Adrenal gland (tissue), 5 donors: Measurements from ENCODE around the gene RNASE4.

ENCODE experiments used
- POLR2A ChIP-seq, 2 donors: fragments of 450-650 bp; IDR thresholded peaks; one replicate each; pipeline ENCODE4 v1.6.1; 2017; ENCODE audit warnings: antibody characterized with exemption in 2 of 2, mild to moderate bottlenecking in 2 of 2, moderate library complexity in 1 of 2
- TF ChIP-seq, protein P1 (sequence below), 6 experiments: fragments of 450-650 bp in 4 of 6; fragments of 200-600 bp in 2 of 6; sonication (generic) in 1 of 6; IDR thresholded peaks; 1 replicate in 5 of 6; 2 replicates in 1 of 6; pipeline versions ENCODE4 v1.5.1 to v1.8.0; 2016 to 2021; ENCODE audit warnings: antibody characterized with exemption in 6 of 6, mild to moderate bottlenecking in 2 of 6, moderate library complexity in 1 of 6
- donor health status: DM: no; HTN: no; CAD: no.

DNA sequence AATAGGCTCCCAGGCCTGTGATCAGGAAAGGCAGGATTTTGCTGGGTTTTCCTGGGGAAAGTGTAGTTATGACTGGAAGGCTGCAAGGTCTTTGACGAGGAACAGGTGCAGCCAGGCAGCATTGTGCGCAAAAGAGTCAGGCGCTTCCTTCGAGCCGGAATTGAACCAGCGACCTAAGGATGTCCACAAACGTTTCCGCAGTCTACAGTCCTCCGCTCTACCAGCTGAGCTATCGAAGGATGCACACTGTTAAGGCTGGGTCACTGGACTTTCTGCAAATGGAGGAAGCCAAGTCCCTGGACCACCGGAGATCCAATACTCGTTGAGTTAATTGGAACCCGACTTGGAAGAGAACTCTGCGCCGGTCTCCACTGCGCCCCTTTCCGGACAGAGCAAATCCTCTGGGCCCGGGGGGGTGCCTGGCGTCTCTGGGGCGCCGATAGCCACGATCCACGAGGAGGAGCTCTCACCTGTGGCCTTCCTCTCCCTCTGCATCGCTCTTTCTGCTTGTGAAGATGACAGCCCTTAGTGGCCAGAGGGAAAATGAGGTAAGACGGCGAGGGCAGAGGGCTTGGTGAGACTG lies 24.5 kb upstream of the RNASE4 start:
- TF ChIP-seq POLR2A (IDR thresholded peaks at IDR 0.05): no peak
- TF ChIP-seq, protein P1, sequence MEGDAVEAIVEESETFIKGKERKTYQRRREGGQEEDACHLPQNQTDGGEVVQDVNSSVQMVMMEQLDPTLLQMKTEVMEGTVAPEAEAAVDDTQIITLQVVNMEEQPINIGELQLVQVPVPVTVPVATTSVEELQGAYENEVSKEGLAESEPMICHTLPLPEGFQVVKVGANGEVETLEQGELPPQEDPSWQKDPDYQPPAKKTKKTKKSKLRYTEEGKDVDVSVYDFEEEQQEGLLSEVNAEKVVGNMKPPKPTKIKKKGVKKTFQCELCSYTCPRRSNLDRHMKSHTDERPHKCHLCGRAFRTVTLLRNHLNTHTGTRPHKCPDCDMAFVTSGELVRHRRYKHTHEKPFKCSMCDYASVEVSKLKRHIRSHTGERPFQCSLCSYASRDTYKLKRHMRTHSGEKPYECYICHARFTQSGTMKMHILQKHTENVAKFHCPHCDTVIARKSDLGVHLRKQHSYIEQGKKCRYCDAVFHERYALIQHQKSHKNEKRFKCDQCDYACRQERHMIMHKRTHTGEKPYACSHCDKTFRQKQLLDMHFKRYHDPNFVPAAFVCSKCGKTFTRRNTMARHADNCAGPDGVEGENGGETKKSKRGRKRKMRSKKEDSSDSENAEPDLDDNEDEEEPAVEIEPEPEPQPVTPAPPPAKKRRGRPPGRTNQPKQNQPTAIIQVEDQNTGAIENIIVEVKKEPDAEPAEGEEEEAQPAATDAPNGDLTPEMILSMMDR (IDR thresholded peaks at IDR 0.05): no peak
